HG03432 (cell line): ENCODE measurements around the gene POLD2.

Experiments used
- ATAC-seq: cut with Tn5 transposase; IDR thresholded peaks from one replicate; pipeline ENCODE4 v1.9.1; 2021; ENCODE audit warnings: mild to moderate bottlenecking, moderate library complexity; ENCODE audit not compliant: unreplicated experiment

Gene POLD2

GRCh38 chr7:44083796-44084195 is 39.6 kb downstream of the POLD2 start:
- no peak for ATAC-seq

GRCh38 chr7:44082541-44083207 is 40.7 kb downstream of the POLD2 start:
- peak; percentile 92 for ATAC-seq

GRCh38 chr7:44081266-44081748 is 42.0 kb downstream of the POLD2 start:
- ATAC-seq: no peak

- ATAC-seq: no peak
These were observed 42.6 kb downstream of the POLD2 start for GRCh38 chr7:44080686-44081265.

- no peak for ATAC-seq
These were observed 43.2 kb downstream of the POLD2 start for GRCh38 chr7:44080118-44080517.

GRCh38 chr7:44079331-44080021 is 43.9 kb downstream of the POLD2 start:
- ATAC-seq: no peak

- no peak for ATAC-seq
These were observed 44.8 kb downstream of the POLD2 start for GRCh38 chr7:44078521-44078920.

- ATAC-seq: no peak
These were observed 45.7 kb downstream of the POLD2 start for GRCh38 chr7:44077681-44078091.

GRCh38 chr7:44077061-44077460 is 46.3 kb downstream of the POLD2 start:
- ATAC-seq: no peak

GRCh38 chr7:44076101-44076895 is 47.0 kb downstream of the POLD2 start:
- ATAC-seq: no peak

- no peak for ATAC-seq
These were observed 47.9 kb downstream of the POLD2 start for GRCh38 chr7:44075296-44076075.

GRCh38 chr7:44074349-44074695 is 49.0 kb downstream of the POLD2 start:
- ATAC-seq: peak; percentile 7

GRCh38 chr7:44073664-44074348 is 49.5 kb downstream of the POLD2 start:
- ATAC-seq: peak; percentile 68

- no peak for ATAC-seq
These were observed 50.8 kb downstream of the POLD2 start for GRCh38 chr7:44072364-44073231.

GRCh38 chr7:44071726-44072363 is 51.5 kb downstream of the POLD2 start:
- no peak for ATAC-seq

GRCh38 chr7:44068054-44068453 is 55.3 kb downstream of the POLD2 start:
- ATAC-seq: no peak

GRCh38 chr7:44067064-44067951 is 56.0 kb downstream of the POLD2 start:
- ATAC-seq: no peak
